Neural progenitor cell (in vitro differentiated cells): ENCODE measurements around the gene SPIRE1. TPM values are rescaled to one million over a fixed set of nuclear protein-coding genes. Genes with fewer than 3 reads are reported as not detected.
A peak's percentile ranks its signal among the peaks of the same experiment; 100 is the strongest.

Experiments used
- DNase-seq: peaks from one replicate; pipeline ENCODE4 v3.0.0-alpha.2; 2016; ENCODE audit warnings: low spot score
- H2AFZ ChIP-seq: fragments of 200-600 bp; sonication (generic); replicated peaks from 2 replicates; pipeline ENCODE4 v1.6.1; 2016; ENCODE audit warnings: antibody characterized with exemption
- H3F3A ChIP-seq: fragments of 200-600 bp; sonication (generic); 2 replicates; pipeline ENCODE4 v1.6.1; 2016; ENCODE audit warnings: antibody characterized with exemption, low read depth
- H3K27ac ChIP-seq: fragments of 200-600 bp; sonication (generic); 2 replicates; pipeline ENCODE4 v1.5.1; 2016; ENCODE audit warnings: mild to moderate bottlenecking
- H3K27me3 ChIP-seq: fragments of 200-600 bp; sonication (generic); 2 replicates; pipeline ENCODE4 v1.6.1; 2016; ENCODE audit warnings: mild to moderate bottlenecking, moderate library complexity
- H3K36me3 ChIP-seq: fragments of 200-600 bp; sonication (generic); 2 replicates; pipeline ENCODE4 v1.5.1; 2016
- H3K4me1 ChIP-seq: fragments of 200-600 bp; sonication (generic); 2 replicates; pipeline ENCODE4 v1.6.1; 2016; ENCODE audit warnings: mixed run types
- H3K4me2 ChIP-seq: fragments of 200-600 bp; sonication (generic); 2 replicates; pipeline ENCODE4 v1.6.1; 2016
- H3K4me3 ChIP-seq: fragments of 200-600 bp; sonication (generic); 2 replicates; pipeline ENCODE4 v1.5.1; 2016
- H3K79me2 ChIP-seq: fragments of 200-600 bp; sonication (generic); 2 replicates; pipeline ENCODE4 v1.6.1; 2016; ENCODE audit warnings: low read depth
- H3K9ac ChIP-seq: fragments of 200-600 bp; sonication (generic); 2 replicates; pipeline ENCODE4 v1.6.1; 2016
- H3K9me3 ChIP-seq: fragments of 200-600 bp; sonication (generic); 2 replicates; pipeline ENCODE4 v1.5.1; 2016; ENCODE audit warnings: low read depth
- H4K20me1 ChIP-seq: fragments of 200-600 bp; sonication (generic); 2 replicates; pipeline ENCODE4 v1.6.1; 2016; ENCODE audit warnings: low read depth
- H3K27ac Mint-ChIP-seq: 3 replicates; pipeline ENCODE4 v1.8.0; 2021; ENCODE audit warnings: mixed read lengths
- H3K27me3 Mint-ChIP-seq: 2 replicates; pipeline ENCODE4 v1.8.0; 2022; ENCODE audit warnings: low read depth, mild to moderate bottlenecking, inconsistent platforms, moderate library complexity, mixed read lengths; ENCODE audit not compliant: insufficient read depth
- H3K36me3 Mint-ChIP-seq: 3 replicates; pipeline ENCODE4 v1.8.0; 2021; ENCODE audit warnings: mixed read lengths
- H3K4me1 Mint-ChIP-seq: 3 replicates; pipeline ENCODE4 v1.8.0; 2021; ENCODE audit warnings: mixed read lengths
- H3K4me3 Mint-ChIP-seq: 3 replicates; pipeline ENCODE4 v1.8.0; 2021; ENCODE audit warnings: mild to moderate bottlenecking, moderate library complexity, mixed read lengths
- H3K9me3 Mint-ChIP-seq: 3 replicates; pipeline ENCODE4 v1.8.0; 2020; ENCODE audit warnings: mixed read lengths
- CTCF ChIP-seq: fragments of 200-600 bp; sonication (generic); IDR thresholded peaks from 2 replicates; pipeline ENCODE4 v1.5.1; 2017; ENCODE audit warnings: antibody characterized with exemption, mild to moderate bottlenecking
- EZH2 ChIP-seq: fragments of 200-600 bp; sonication (generic); IDR thresholded peaks from 2 replicates; pipeline ENCODE4 v1.6.1; 2017; ENCODE audit warnings: antibody characterized with exemption, mild to moderate bottlenecking, moderate library complexity
- EZH2phosphoT487 ChIP-seq: fragments of 200-600 bp; sonication (generic); IDR thresholded peaks from 2 replicates; pipeline ENCODE4 v1.6.1; 2017; ENCODE audit warnings: antibody characterized with exemption
- total RNA-seq: library from RNA; depleted of rRNA; stranded (reverse); fragments of >200 nt; gene quantifications from 2 replicates; pipeline ENCODE4 v1.2.3, GENCODE V29; 2015; ENCODE audit warnings: low replicate concordance

Gene SPIRE1
- total RNA-seq, 1 donor from 2014 or later = 18.4 TPM

- TF ChIP-seq EZH2 (no peak), CTCF (no peak), EZH2phosphoT487 (no peak)
- Histone ChIP-seq H3K9me3 (no peaks in the 10 kb centered on the region), H4K20me1 (no peaks in the 10 kb centered on the region), H3K27me3 (no peaks in the 10 kb centered on the region), H3F3A (no peaks in the 10 kb centered on the region), H3K9ac (no peak overlapping the region), H3K4me3 (no peak overlapping the region), H2AFZ (no peak overlapping the region), H3K27ac (no peak overlapping the region), H3K36me3 (no peaks in the 10 kb centered on the region), H3K4me1 (no peaks in the 10 kb centered on the region), H3K79me2 (no peaks in the 10 kb centered on the region), H3K4me2 (no peak overlapping the region)
- DNase-seq = no peak
- peaks cover 3% of the 10 kb centered on the region for H3K9me3 Mint-ChIP-seq
- H3K36me3 Mint-ChIP-seq = peaks cover 8% of the 10 kb centered on the region
- no peak overlapping the region for H3K4me3 Mint-ChIP-seq
- no peak overlapping the region for H3K27ac Mint-ChIP-seq
- no peaks in the 10 kb centered on the region for H3K4me1 Mint-ChIP-seq
- peaks cover 2% of the 10 kb centered on the region for H3K27me3 Mint-ChIP-seq
These were observed 36.1 kb downstream of the SPIRE1 start for GRCh38 chr18:12621742-12622306.

- no peaks in the 10 kb centered on the region for H3K27me3 ChIP-seq
- peaks cover 6% of the 10 kb centered on the region for H3F3A ChIP-seq
- no peak overlapping the region for H3K4me2 ChIP-seq
- no peak overlapping the region for H3K9ac ChIP-seq
- no peak overlapping the region for H3K4me3 Mint-ChIP-seq
- H3K27ac Mint-ChIP-seq = peak overlapping the region; percentile 89
- peaks cover under 1% of the 10 kb centered on the region for H3K9me3 Mint-ChIP-seq
- H3K27me3 Mint-ChIP-seq = no peaks in the 10 kb centered on the region
- H3K36me3 ChIP-seq = no peaks in the 10 kb centered on the region
- H2AFZ ChIP-seq = no peak overlapping the region
- no peaks in the 10 kb centered on the region for H3K9me3 ChIP-seq
- H3K27ac ChIP-seq = peak overlapping the region; percentile 15
- no peaks in the 10 kb centered on the region for H3K4me1 ChIP-seq
- no peaks in the 10 kb centered on the region for H4K20me1 ChIP-seq
- TF ChIP-seq EZH2phosphoT487 (no peak), EZH2 (no peak), CTCF (no peak)
- H3K79me2 ChIP-seq = no peaks in the 10 kb centered on the region
- H3K4me3 ChIP-seq = no peak overlapping the region
- no peak for DNase-seq
- H3K4me1 Mint-ChIP-seq = peaks cover 16% of the 10 kb centered on the region
- peaks cover under 1% of the 10 kb centered on the region for H3K36me3 Mint-ChIP-seq
These were observed 42.2 kb downstream of the SPIRE1 start for GRCh38 chr18:12615748-12616147.

- H3K4me3 ChIP-seq = no peak overlapping the region
- no peak overlapping the region for H3K4me2 ChIP-seq
- H3K9me3 ChIP-seq = no peaks in the 10 kb centered on the region
- no peak overlapping the region for H3K9ac ChIP-seq
- peaks cover 12% of the 10 kb centered on the region for H3K4me1 Mint-ChIP-seq
- no peak overlapping the region for H3K4me3 Mint-ChIP-seq
- H4K20me1 ChIP-seq = no peaks in the 10 kb centered on the region
- H3K27me3 ChIP-seq = no peaks in the 10 kb centered on the region
- no peak overlapping the region for H3K27ac Mint-ChIP-seq
- H3K27ac ChIP-seq = no peak overlapping the region
- no peak overlapping the region for H2AFZ ChIP-seq
- H3K36me3 Mint-ChIP-seq = peaks cover 2% of the 10 kb centered on the region
- no peaks in the 10 kb centered on the region for H3K4me1 ChIP-seq
- no peaks in the 10 kb centered on the region for H3K79me2 ChIP-seq
- H3F3A ChIP-seq = no peaks in the 10 kb centered on the region
- DNase-seq = no peak
- no peaks in the 10 kb centered on the region for H3K27me3 Mint-ChIP-seq
- no peaks in the 10 kb centered on the region for H3K36me3 ChIP-seq
- no peaks in the 10 kb centered on the region for H3K9me3 Mint-ChIP-seq
- TF ChIP-seq CTCF (no peak), EZH2 (no peak), EZH2phosphoT487 (no peak)
These were observed 49.6 kb downstream of the SPIRE1 start for GRCh38 chr18:12608301-12608700.
